ENCODE data around the gene GARIN5B.

GARIN5B gene

GRCh38 chr19:55346725-55347441 lies 16.2 kb downstream of the GARIN5B start:
- DNase-seq (ENCODE audit: low read depth): no peak
- TF ChIP-seq CTCF (conservative IDR thresholded peaks at IDR 0.05; ENCODE audit: low read depth, low read length): no peak
- no peak overlapping the region for H3K4me3 ChIP-seq (ENCODE audit: low read depth, low read length)

- no peak overlapping the region for H3K4me3 ChIP-seq (ENCODE audit: low read depth, low read length)
- TF ChIP-seq CTCF (conservative IDR thresholded peaks at IDR 0.05; ENCODE audit: low read depth, low read length): no peak
- DNase-seq (ENCODE audit: low read depth): no peak
Observed at GRCh38 chr19:55345818-55346724, 17.0 kb downstream of the GARIN5B start.

- no peak for TF ChIP-seq CTCF (conservative IDR thresholded peaks at IDR 0.05; ENCODE audit: low read depth, low read length)
- H3K4me3 ChIP-seq (ENCODE audit: low read depth, low read length): no peak overlapping the region
- DNase-seq (ENCODE audit: low read depth): no peak
Observed at GRCh38 chr19:55345101-55345817, 17.8 kb downstream of the GARIN5B start.

- no peak for TF ChIP-seq CTCF (conservative IDR thresholded peaks at IDR 0.05; ENCODE audit: low read depth, low read length)
- no peak for DNase-seq (ENCODE audit: low read depth)
- H3K4me3 ChIP-seq (ENCODE audit: low read depth, low read length): no peak overlapping the region
Observed at GRCh38 chr19:55344444-55344843, 18.6 kb downstream of the GARIN5B start.

- peak overlapping the region; percentile 74 for H3K4me3 ChIP-seq (ENCODE audit: low read depth, low read length)
- no peak for TF ChIP-seq CTCF (conservative IDR thresholded peaks at IDR 0.05; ENCODE audit: low read depth, low read length)
- DNase-seq (ENCODE audit: low read depth): no peak
Observed at GRCh38 chr19:55341595-55342531, 21.2 kb downstream of the GARIN5B start.

GRCh38 chr19:55341171-55341588 lies 21.9 kb downstream of the GARIN5B start:
- DNase-seq (ENCODE audit: low read depth): peak; percentile 57
- peak overlapping the region; percentile 74 for H3K4me3 ChIP-seq (ENCODE audit: low read depth, low read length)
- TF ChIP-seq CTCF (conservative IDR thresholded peaks at IDR 0.05; ENCODE audit: low read depth, low read length): no peak
